Posterior vena cava (tissue), 2 donors: ENCODE results near the gene TMEM245. TPM values are rescaled to one million over a fixed set of nuclear protein-coding genes. Genes with fewer than 3 reads are reported as not detected.

Source experiments
- DNase-seq: peaks from one replicate; pipeline ENCODE4 v3.0.0-alpha.2; 2020; ENCODE audit warnings: low spot score
- intact Hi-C, 2 donors: fragments of 100-400 bp; cut with DNase I; formaldehyde crosslinking; loops; one replicate each; pipeline versions ENCODE4 v1.14.1 to v1.14.2; 2022 to 2023
- total RNA-seq, 2 donors: library from RNA; stranded (reverse); fragmentation: NEBNext Ultra II Directional; extraction: Animal tissue kit (Norgen Biotek cat#: 25700); gene quantifications; one replicate each; pipeline ENCODE4 v1.2.1, GENCODE V29; 2021
- donor health status: DM: yes; HTN: yes; CAD: no.
- donor health status: DM: yes; HTN: yes; CAD: no.

Gene TMEM245
- total RNA-seq, 2 donors from 2014 or later: 44.9 to 52.3 TPM

- intact Hi-C loops: no loop called here
- DNase-seq: no peak
These were observed 105.8 kb downstream of the TMEM245 start for GRCh38 chr9:109013679-109014607.

GRCh38 chr9:109012876-109013678, 106.7 kb downstream of the TMEM245 start, which contains the start of gene CTNNAL1:
CTNNAL1 (minus strand) TSS chr9:109013499; CDS start chr9:109013442, 57 bp downstream.
- intact Hi-C loops: no loop called here
- DNase-seq: peak; percentile 97

- intact Hi-C loops: no loop called here
- DNase-seq: peak; percentile 85
These were observed 107.5 kb downstream of the TMEM245 start for GRCh38 chr9:109012009-109012875.

- DNase-seq: no peak
- intact Hi-C loops: no loop called here
These were observed 108.5 kb downstream of the TMEM245 start for GRCh38 chr9:109011231-109011671.

- DNase-seq: no peak
- intact Hi-C loops: no loop called here
These were observed 109.0 kb downstream of the TMEM245 start for GRCh38 chr9:109010746-109011145.

GRCh38 chr9:109005678-109006077, 114.1 kb downstream of the TMEM245 start:
- DNase-seq: no peak
- intact Hi-C loops: loop anchor here in 1 of 2 donors (2.0 kb wide), 1 partner anchor 77 kb away; no protein-coding TSS in a partner anchor

- intact Hi-C loops: no loop called here
- no peak for DNase-seq
These were observed 116.6 kb downstream of the TMEM245 start for GRCh38 chr9:109003116-109003515.

- intact Hi-C loops: no loop called here
- no peak for DNase-seq
These were observed 117.6 kb downstream of the TMEM245 start for GRCh38 chr9:109002141-109002540.

GRCh38 chr9:109001275-109001676, 118.5 kb downstream of the TMEM245 start:
- no peak for DNase-seq
- intact Hi-C loops: no loop called here

GRCh38 chr9:108997112-108997511, 122.6 kb downstream of the TMEM245 start:
- DNase-seq: no peak
- intact Hi-C loops: no loop called here

GRCh38 chr9:108996643-108997042, 123.1 kb downstream of the TMEM245 start:
- no peak for DNase-seq
- intact Hi-C loops: no loop called here

GRCh38 chr9:108994695-108995094, 125.1 kb downstream of the TMEM245 start:
- intact Hi-C loops: no loop called here
- no peak for DNase-seq

GRCh38 chr9:108991479-108991878, 128.3 kb downstream of the TMEM245 start:
- no peak for DNase-seq
- intact Hi-C loops: no loop called here

- intact Hi-C loops: no loop called here
- no peak for DNase-seq
These were observed 135.9 kb downstream of the TMEM245 start for GRCh38 chr9:108983885-108984284.

GRCh38 chr9:108980893-108981292, 138.9 kb downstream of the TMEM245 start:
- intact Hi-C loops: no loop called here
- no peak for DNase-seq

GRCh38 chr9:108978205-108978604, 141.5 kb downstream of the TMEM245 start:
- intact Hi-C loops: no loop called here
- no peak for DNase-seq

- intact Hi-C loops: no loop called here
- DNase-seq: no peak
These were observed 145.9 kb downstream of the TMEM245 start for GRCh38 chr9:108973895-108974294.

- intact Hi-C loops: no loop called here
- no peak for DNase-seq
These were observed 147.0 kb downstream of the TMEM245 start for GRCh38 chr9:108972626-108973209.

GRCh38 chr9:108972186-108972585, 147.6 kb downstream of the TMEM245 start:
- intact Hi-C loops: no loop called here
- no peak for DNase-seq
